ENCODE data around the gene FBLN7.
A peak's percentile ranks its signal among the peaks of the same experiment; 100 is the strongest.

The FBLN7 gene

GRCh38 chr2:112161431-112162145 lies 23.4 kb downstream of the FBLN7 start:
- no peaks in the 10 kb centered on the region for H3K9me3 Mint-ChIP-seq
- no peak for ATAC-seq
- H3K27me3 Mint-ChIP-seq: no peaks in the 10 kb centered on the region
- no peak overlapping the region for H3K27ac Mint-ChIP-seq
- H3K4me1 Mint-ChIP-seq: peaks cover 15% of the 10 kb centered on the region
- H3K36me3 Mint-ChIP-seq: no peaks in the 10 kb centered on the region
- no peak overlapping the region for H3K4me3 Mint-ChIP-seq

GRCh38 chr2:112162341-112162740 lies 24.2 kb downstream of the FBLN7 start:
- Mint-ChIP-seq H3K27ac (no peak overlapping the region), H3K9me3 (no peaks in the 10 kb centered on the region)
- no peak for ATAC-seq

GRCh38 chr2:112162956-112163355 lies 24.8 kb downstream of the FBLN7 start:
- no peak overlapping the region for H3K4me3 Mint-ChIP-seq
- no peaks in the 10 kb centered on the region for H3K9me3 Mint-ChIP-seq
- no peaks in the 10 kb centered on the region for H3K36me3 Mint-ChIP-seq
- H3K27ac Mint-ChIP-seq: no peak overlapping the region
- H3K4me1 Mint-ChIP-seq: peaks cover 12% of the 10 kb centered on the region
- no peak for ATAC-seq
- no peaks in the 10 kb centered on the region for H3K27me3 Mint-ChIP-seq

More at GRCh38 chr2:112162341-112162740, 24.2 kb downstream of the FBLN7 start:
- Mint-ChIP-seq H3K27me3 (no peaks in the 10 kb centered on the region), H3K4me3 (no peak overlapping the region), H3K4me1 (peaks cover 12% of the 10 kb centered on the region), H3K36me3 (no peaks in the 10 kb centered on the region)

GRCh38 chr2:112163541-112163981 lies 25.4 kb downstream of the FBLN7 start:
- Mint-ChIP-seq H3K4me1 (peaks cover 12% of the 10 kb centered on the region), H3K27ac (no peak overlapping the region), H3K36me3 (no peaks in the 10 kb centered on the region), H3K9me3 (no peaks in the 10 kb centered on the region), H3K27me3 (no peaks in the 10 kb centered on the region), H3K4me3 (no peak overlapping the region)
- no peak for ATAC-seq

GRCh38 chr2:112164876-112165275 lies 26.7 kb downstream of the FBLN7 start:
- no peak overlapping the region for H3K4me3 Mint-ChIP-seq
- no peaks in the 10 kb centered on the region for H3K9me3 Mint-ChIP-seq
- H3K27me3 Mint-ChIP-seq: no peaks in the 10 kb centered on the region
- no peak overlapping the region for H3K27ac Mint-ChIP-seq
- H3K4me1 Mint-ChIP-seq: peaks cover 5% of the 10 kb centered on the region
- H3K36me3 Mint-ChIP-seq: no peaks in the 10 kb centered on the region
- ATAC-seq: no peak

- no peaks in the 10 kb centered on the region for H3K36me3 Mint-ChIP-seq
- peaks cover 3% of the 10 kb centered on the region for H3K4me1 Mint-ChIP-seq
- no peak for ATAC-seq
- H3K9me3 Mint-ChIP-seq: no peaks in the 10 kb centered on the region
- H3K27ac Mint-ChIP-seq: no peak overlapping the region
- H3K27me3 Mint-ChIP-seq: no peaks in the 10 kb centered on the region
- no peak overlapping the region for H3K4me3 Mint-ChIP-seq
These were observed 27.1 kb downstream of the FBLN7 start for GRCh38 chr2:112165296-112165695.

- H3K4me3 Mint-ChIP-seq: no peak overlapping the region
- no peak for ATAC-seq
These were observed 28.8 kb downstream of the FBLN7 start for GRCh38 chr2:112166806-112167499.

GRCh38 chr2:112168422-112169124 lies 30.4 kb downstream of the FBLN7 start:
- Mint-ChIP-seq H3K9me3 (no peaks in the 10 kb centered on the region), H3K27ac (no peak overlapping the region), H3K36me3 (no peaks in the 10 kb centered on the region), H3K4me3 (no peak overlapping the region), H3K4me1 (peaks cover 6% of the 10 kb centered on the region), H3K27me3 (no peaks in the 10 kb centered on the region)
- ATAC-seq: no peak

More at GRCh38 chr2:112166806-112167499, 28.8 kb downstream of the FBLN7 start:
- H3K4me1 Mint-ChIP-seq: no peaks in the 10 kb centered on the region
- no peak overlapping the region for H3K27ac Mint-ChIP-seq
- no peaks in the 10 kb centered on the region for H3K9me3 Mint-ChIP-seq
- H3K36me3 Mint-ChIP-seq: no peaks in the 10 kb centered on the region
- H3K27me3 Mint-ChIP-seq: no peaks in the 10 kb centered on the region

- no peak for ATAC-seq
- Mint-ChIP-seq H3K9me3 (no peaks in the 10 kb centered on the region), H3K4me1 (peaks cover 8% of the 10 kb centered on the region), H3K27ac (no peak overlapping the region), H3K36me3 (no peaks in the 10 kb centered on the region), H3K27me3 (no peaks in the 10 kb centered on the region), H3K4me3 (no peak overlapping the region)
These were observed 32.3 kb downstream of the FBLN7 start for GRCh38 chr2:112170495-112170894.

- no peak for ATAC-seq
- Mint-ChIP-seq H3K27ac (no peak overlapping the region), H3K9me3 (no peaks in the 10 kb centered on the region), H3K4me1 (peaks cover 8% of the 10 kb centered on the region), H3K4me3 (no peak overlapping the region), H3K36me3 (no peaks in the 10 kb centered on the region), H3K27me3 (peaks cover 13% of the 10 kb centered on the region)
These were observed 35.6 kb downstream of the FBLN7 start for GRCh38 chr2:112173646-112174319.

- ATAC-seq: no peak
- peaks cover 19% of the 10 kb centered on the region for H3K27me3 Mint-ChIP-seq
- H3K4me1 Mint-ChIP-seq: peaks cover 8% of the 10 kb centered on the region
- H3K9me3 Mint-ChIP-seq: no peaks in the 10 kb centered on the region
- H3K27ac Mint-ChIP-seq: no peak overlapping the region
- no peaks in the 10 kb centered on the region for H3K36me3 Mint-ChIP-seq
- H3K4me3 Mint-ChIP-seq: no peak overlapping the region
These were observed 36.2 kb downstream of the FBLN7 start for GRCh38 chr2:112174383-112174782.

- peaks cover 8% of the 10 kb centered on the region for H3K4me1 Mint-ChIP-seq
- no peaks in the 10 kb centered on the region for H3K9me3 Mint-ChIP-seq
- no peaks in the 10 kb centered on the region for H3K36me3 Mint-ChIP-seq
- no peak for ATAC-seq
- H3K27ac Mint-ChIP-seq: no peak overlapping the region
- H3K4me3 Mint-ChIP-seq: no peak overlapping the region
- peaks cover 29% of the 10 kb centered on the region for H3K27me3 Mint-ChIP-seq
These were observed 37.1 kb downstream of the FBLN7 start for GRCh38 chr2:112175333-112175732.

- H3K36me3 Mint-ChIP-seq: no peaks in the 10 kb centered on the region
- no peak overlapping the region for H3K27ac Mint-ChIP-seq
- H3K9me3 Mint-ChIP-seq: no peaks in the 10 kb centered on the region
- no peak for ATAC-seq
- no peak overlapping the region for H3K4me3 Mint-ChIP-seq
- peaks cover 8% of the 10 kb centered on the region for H3K4me1 Mint-ChIP-seq
- H3K27me3 Mint-ChIP-seq: peaks cover 34% of the 10 kb centered on the region
These were observed 37.9 kb downstream of the FBLN7 start for GRCh38 chr2:112175958-112176573.

- Mint-ChIP-seq H3K36me3 (no peaks in the 10 kb centered on the region), H3K9me3 (no peaks in the 10 kb centered on the region), H3K4me1 (peaks cover 13% of the 10 kb centered on the region), H3K27me3 (peaks cover 34% of the 10 kb centered on the region), H3K4me3 (no peak overlapping the region), H3K27ac (no peak overlapping the region)
- ATAC-seq: peak; percentile 68
These were observed 43.5 kb downstream of the FBLN7 start for GRCh38 chr2:112181571-112182290.

All from stimulated activated memory B cell treated with anti-CD40 and anti-IgM and Interleukin-4, amounts not matched to agents 10 μg/mL and 1 μg/mL and 100 μg/mL, for 72 hours (primary cell).